ENCODE results near the gene PPIH. TPM values are rescaled to one million over a fixed set of nuclear protein-coding genes. Genes with fewer than 3 reads are reported as not detected.

The PPIH gene
- polyA plus RNA-seq, 1 donor from 2014 or later, result 85.0 TPM

DNA sequence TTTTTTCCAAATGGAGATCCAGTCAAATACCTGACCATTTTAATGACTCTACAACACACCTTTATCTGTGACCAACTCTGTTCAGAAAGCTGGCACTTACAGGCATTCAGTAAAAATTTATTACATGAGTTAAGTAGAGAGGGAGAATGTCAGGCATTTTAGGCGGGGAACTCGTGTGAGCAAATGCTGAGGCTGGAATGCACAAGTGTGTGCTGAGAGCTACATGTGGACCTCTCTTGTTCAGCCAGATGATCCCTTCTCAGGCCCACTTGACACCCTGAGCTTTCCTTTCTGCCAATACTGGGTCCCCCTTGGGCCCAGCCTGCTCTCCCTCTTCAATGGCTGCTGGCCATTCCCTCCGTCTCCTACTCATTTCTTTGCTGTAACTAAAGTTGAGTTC is 11.7 kb downstream of the PPIH start:
- Histone ChIP-seq H2AFZ (ENCODE audit: low read depth, low read length) (no peak overlapping the region), H3K4me3 (ENCODE audit: low read length) (no peak overlapping the region), H3K9ac (ENCODE audit: low read length) (no peak overlapping the region), H3F3A (ENCODE audit: insufficient read depth, low read length, poor library complexity, severe bottlenecking) (no peaks in the 10 kb centered on the region), H3K79me2 (replicated peaks; ENCODE audit: insufficient read depth, low read length) (no peaks in the 10 kb centered on the region), H3K27ac (ENCODE audit: low read length) (no peak overlapping the region), H3K9me3 (ENCODE audit: low read length) (no peaks in the 10 kb centered on the region), H3K36me3 (ENCODE audit: insufficient read depth, low read length) (peaks cover 4% of the 10 kb centered on the region), H3K4me2 (ENCODE audit: low read length) (no peak overlapping the region), H3K9me2 (ENCODE audit: insufficient read depth, low read length) (no peaks in the 10 kb centered on the region), H4K20me1 (ENCODE audit: insufficient read depth) (no peaks in the 10 kb centered on the region), H3K27me3 (ENCODE audit: insufficient read depth, low read depth, low read length) (no peaks in the 10 kb centered on the region)
- TF ChIP-seq POLR2AphosphoS5 (IDR thresholded peaks at IDR 0.05) (no peak), EP300 (conservative IDR thresholded peaks at IDR 0.05; ENCODE audit: poor library complexity, severe bottlenecking) (no peak), TAF1 (IDR thresholded peaks at IDR 0.05; ENCODE audit: low read depth) (no peak), RAD21 (conservative IDR thresholded peaks at IDR 0.05) (no peak), SMC3 (conservative IDR thresholded peaks at IDR 0.05; ENCODE audit: poor library complexity) (no peak), EZH2 (IDR thresholded peaks at IDR 0.05; ENCODE audit: borderline replicate concordance, insufficient read depth, low read length, poor library complexity, severe bottlenecking) (no peak), MXI1 (conservative IDR thresholded peaks at IDR 0.05; ENCODE audit: poor library complexity, severe bottlenecking) (no peak)
- TF ChIP-seq, protein P1, sequence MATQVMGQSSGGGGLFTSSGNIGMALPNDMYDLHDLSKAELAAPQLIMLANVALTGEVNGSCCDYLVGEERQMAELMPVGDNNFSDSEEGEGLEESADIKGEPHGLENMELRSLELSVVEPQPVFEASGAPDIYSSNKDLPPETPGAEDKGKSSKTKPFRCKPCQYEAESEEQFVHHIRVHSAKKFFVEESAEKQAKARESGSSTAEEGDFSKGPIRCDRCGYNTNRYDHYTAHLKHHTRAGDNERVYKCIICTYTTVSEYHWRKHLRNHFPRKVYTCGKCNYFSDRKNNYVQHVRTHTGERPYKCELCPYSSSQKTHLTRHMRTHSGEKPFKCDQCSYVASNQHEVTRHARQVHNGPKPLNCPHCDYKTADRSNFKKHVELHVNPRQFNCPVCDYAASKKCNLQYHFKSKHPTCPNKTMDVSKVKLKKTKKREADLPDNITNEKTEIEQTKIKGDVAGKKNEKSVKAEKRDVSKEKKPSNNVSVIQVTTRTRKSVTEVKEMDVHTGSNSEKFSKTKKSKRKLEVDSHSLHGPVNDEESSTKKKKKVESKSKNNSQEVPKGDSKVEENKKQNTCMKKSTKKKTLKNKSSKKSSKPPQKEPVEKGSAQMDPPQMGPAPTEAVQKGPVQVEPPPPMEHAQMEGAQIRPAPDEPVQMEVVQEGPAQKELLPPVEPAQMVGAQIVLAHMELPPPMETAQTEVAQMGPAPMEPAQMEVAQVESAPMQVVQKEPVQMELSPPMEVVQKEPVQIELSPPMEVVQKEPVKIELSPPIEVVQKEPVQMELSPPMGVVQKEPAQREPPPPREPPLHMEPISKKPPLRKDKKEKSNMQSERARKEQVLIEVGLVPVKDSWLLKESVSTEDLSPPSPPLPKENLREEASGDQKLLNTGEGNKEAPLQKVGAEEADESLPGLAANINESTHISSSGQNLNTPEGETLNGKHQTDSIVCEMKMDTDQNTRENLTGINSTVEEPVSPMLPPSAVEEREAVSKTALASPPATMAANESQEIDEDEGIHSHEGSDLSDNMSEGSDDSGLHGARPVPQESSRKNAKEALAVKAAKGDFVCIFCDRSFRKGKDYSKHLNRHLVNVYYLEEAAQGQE (IDR thresholded peaks at IDR 0.05; ENCODE audit: borderline replicate concordance), result no peak
- TF ChIP-seq, protein P2, sequence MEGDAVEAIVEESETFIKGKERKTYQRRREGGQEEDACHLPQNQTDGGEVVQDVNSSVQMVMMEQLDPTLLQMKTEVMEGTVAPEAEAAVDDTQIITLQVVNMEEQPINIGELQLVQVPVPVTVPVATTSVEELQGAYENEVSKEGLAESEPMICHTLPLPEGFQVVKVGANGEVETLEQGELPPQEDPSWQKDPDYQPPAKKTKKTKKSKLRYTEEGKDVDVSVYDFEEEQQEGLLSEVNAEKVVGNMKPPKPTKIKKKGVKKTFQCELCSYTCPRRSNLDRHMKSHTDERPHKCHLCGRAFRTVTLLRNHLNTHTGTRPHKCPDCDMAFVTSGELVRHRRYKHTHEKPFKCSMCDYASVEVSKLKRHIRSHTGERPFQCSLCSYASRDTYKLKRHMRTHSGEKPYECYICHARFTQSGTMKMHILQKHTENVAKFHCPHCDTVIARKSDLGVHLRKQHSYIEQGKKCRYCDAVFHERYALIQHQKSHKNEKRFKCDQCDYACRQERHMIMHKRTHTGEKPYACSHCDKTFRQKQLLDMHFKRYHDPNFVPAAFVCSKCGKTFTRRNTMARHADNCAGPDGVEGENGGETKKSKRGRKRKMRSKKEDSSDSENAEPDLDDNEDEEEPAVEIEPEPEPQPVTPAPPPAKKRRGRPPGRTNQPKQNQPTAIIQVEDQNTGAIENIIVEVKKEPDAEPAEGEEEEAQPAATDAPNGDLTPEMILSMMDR (IDR thresholded peaks at IDR 0.05; ENCODE audit: poor library complexity, severe bottlenecking), result no peak

DNA sequence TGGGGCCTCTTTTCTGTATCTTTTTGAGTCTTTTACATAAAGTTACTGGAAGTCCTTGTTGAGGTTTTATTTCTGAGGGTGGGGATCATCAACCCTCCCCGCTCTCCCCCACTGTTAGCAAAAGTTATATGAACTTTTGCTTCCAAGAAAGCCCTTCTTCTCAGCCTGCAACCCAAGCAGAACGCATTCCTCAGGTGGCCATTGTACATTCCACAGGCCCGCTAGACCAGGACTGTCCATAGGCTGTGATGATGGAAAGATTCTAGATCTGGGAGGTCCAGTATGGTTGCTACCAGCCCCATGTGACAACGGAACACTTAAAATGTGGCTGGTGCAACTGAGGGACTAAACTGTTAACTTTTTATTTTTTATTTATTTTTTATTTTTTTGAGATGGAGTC is 12.2 kb downstream of the PPIH start:
- Histone ChIP-seq H3K36me3 (ENCODE audit: insufficient read depth, low read length) (peaks cover 4% of the 10 kb centered on the region), H3K4me3 (ENCODE audit: low read length) (no peak overlapping the region)

More for the DNA sequence above, 12.2 kb downstream of the PPIH start:
- Histone ChIP-seq H3K4me2 (ENCODE audit: low read length) (no peak overlapping the region), H4K20me1 (ENCODE audit: insufficient read depth) (no peaks in the 10 kb centered on the region), H3F3A (ENCODE audit: insufficient read depth, low read length, poor library complexity, severe bottlenecking) (no peaks in the 10 kb centered on the region), H2AFZ (ENCODE audit: low read depth, low read length) (no peak overlapping the region), H3K27ac (ENCODE audit: low read length) (no peak overlapping the region), H3K9ac (ENCODE audit: low read length) (no peak overlapping the region), H3K27me3 (ENCODE audit: insufficient read depth, low read depth, low read length) (no peaks in the 10 kb centered on the region), H3K9me3 (ENCODE audit: low read length) (no peaks in the 10 kb centered on the region), H3K79me2 (replicated peaks; ENCODE audit: insufficient read depth, low read length) (no peaks in the 10 kb centered on the region), H3K9me2 (ENCODE audit: insufficient read depth, low read length) (no peaks in the 10 kb centered on the region)
- TF ChIP-seq MXI1 (conservative IDR thresholded peaks at IDR 0.05; ENCODE audit: poor library complexity, severe bottlenecking) (no peak), EP300 (conservative IDR thresholded peaks at IDR 0.05; ENCODE audit: poor library complexity, severe bottlenecking) (no peak), RAD21 (conservative IDR thresholded peaks at IDR 0.05) (no peak), EZH2 (IDR thresholded peaks at IDR 0.05; ENCODE audit: borderline replicate concordance, insufficient read depth, low read length, poor library complexity, severe bottlenecking) (no peak), TAF1 (IDR thresholded peaks at IDR 0.05; ENCODE audit: low read depth) (no peak), POLR2AphosphoS5 (IDR thresholded peaks at IDR 0.05) (no peak), SMC3 (conservative IDR thresholded peaks at IDR 0.05; ENCODE audit: poor library complexity) (no peak)
- TF ChIP-seq, protein P2 (IDR thresholded peaks at IDR 0.05; ENCODE audit: poor library complexity, severe bottlenecking), result no peak
- TF ChIP-seq, protein P1 (IDR thresholded peaks at IDR 0.05; ENCODE audit: borderline replicate concordance), result no peak

Measured in neural cell (in vitro differentiated cells).